ENCODE measurements around the gene SNRPA.
A peak's percentile ranks its signal among the peaks of the same experiment; 100 is the strongest.

Gene SNRPA

GRCh38 chr19:40750874-40751537 is at the start of gene SNRPA:
SNRPA (plus strand) TSS chr19:40751203; CDS start chr19:40751409, 206 bp downstream.
- H3K4me3 ChIP-seq: peak within 1 kb of the TSS; percentile 63 to 65
- TF ChIP-seq CTCF (IDR thresholded peaks at IDR 0.05): no peak
- H3K27ac ChIP-seq: peak within 1 kb of the TSS; percentile 87 to 92
- no peaks in the 10 kb centered on the region for H3K27me3 ChIP-seq
- no peaks in the 10 kb centered on the region for H3K9me3 ChIP-seq
- peak; percentile 97 to 98 for DNase-seq
- peaks cover 0 to 55% (median 43%) of the 10 kb centered on the region in 4 donors for H3K4me1 ChIP-seq
- peaks cover 4 to 15% (median 11%) of the 10 kb centered on the region in 3 donors for H3K36me3 ChIP-seq
- intact Hi-C loops (cut with DNase I; ENCODE audit: low total_unique reads): loop anchor here (2.0 to 10.0 kb wide), 2 partner anchors 54 to 60 kb away; partner anchors contain the start of gene NUMBL

- intact Hi-C loops (cut with DNase I; ENCODE audit: low total_unique reads): no loop called here
- no peak for TF ChIP-seq CTCF (IDR thresholded peaks at IDR 0.05)
- no peak overlapping the region for H3K27ac ChIP-seq
Measured at GRCh38 chr19:40701758-40702157, 49.2 kb upstream of the SNRPA start.

GRCh38 chr19:40702337-40703012 is 48.5 kb upstream of the SNRPA start:
- Histone ChIP-seq H3K27ac (no peak overlapping the region), H3K36me3 (peaks cover 25 to 88% (median 62%) of the 10 kb centered on the region in 3 donors), H3K27me3 (no peaks in the 10 kb centered on the region), H3K4me3 (no peak overlapping the region), H3K4me1 (no peaks in the 10 kb centered on the region), H3K9me3 (no peaks in the 10 kb centered on the region)
- DNase-seq: no peak
- TF ChIP-seq CTCF (IDR thresholded peaks at IDR 0.05): no peak
- intact Hi-C loops (cut with DNase I; ENCODE audit: low total_unique reads): no loop called here

More at GRCh38 chr19:40701758-40702157, 49.2 kb upstream of the SNRPA start:
- H3K4me3 ChIP-seq: no peak overlapping the region
- peaks cover 21 to 88% (median 62%) of the 10 kb centered on the region in 3 donors for H3K36me3 ChIP-seq
- no peaks in the 10 kb centered on the region for H3K9me3 ChIP-seq
- DNase-seq: no peak
- no peaks in the 10 kb centered on the region for H3K27me3 ChIP-seq
- H3K4me1 ChIP-seq: no peaks in the 10 kb centered on the region

GRCh38 chr19:40703029-40703755 is 47.8 kb upstream of the SNRPA start:
- H3K4me3 ChIP-seq: no peak overlapping the region
- intact Hi-C loops (cut with DNase I; ENCODE audit: low total_unique reads): no loop called here
- H3K27me3 ChIP-seq: no peaks in the 10 kb centered on the region
- peaks cover 32 to 94% (median 67%) of the 10 kb centered on the region in 3 donors for H3K36me3 ChIP-seq
- H3K4me1 ChIP-seq: no peaks in the 10 kb centered on the region
- no peak for TF ChIP-seq CTCF (IDR thresholded peaks at IDR 0.05)
- H3K27ac ChIP-seq: no peak overlapping the region
- no peak for DNase-seq
- no peaks in the 10 kb centered on the region for H3K9me3 ChIP-seq

GRCh38 chr19:40704491-40705361 is 46.3 kb upstream of the SNRPA start:
- Histone ChIP-seq H3K9me3 (no peaks in the 10 kb centered on the region), H3K27ac (no peak overlapping the region), H3K36me3 (peaks cover 35 to 98% (median 72%) of the 10 kb centered on the region in 3 donors), H3K4me3 (no peak overlapping the region), H3K4me1 (no peaks in the 10 kb centered on the region), H3K27me3 (no peaks in the 10 kb centered on the region)
- no peak for DNase-seq
- TF ChIP-seq CTCF (IDR thresholded peaks at IDR 0.05): no peak
- intact Hi-C loops (cut with DNase I; ENCODE audit: low total_unique reads): no loop called here
